Activated T-cell treated with anti-CD3 and anti-CD28 coated beads for 48 hours (primary cell): ENCODE measurements around the gene ASCL1.

Source experiments
- DNase-seq: peaks from one replicate; pipeline ENCODE4 v3.0.0-alpha.2; 2020; ENCODE audit warnings: low read depth

The ASCL1 gene

DNA sequence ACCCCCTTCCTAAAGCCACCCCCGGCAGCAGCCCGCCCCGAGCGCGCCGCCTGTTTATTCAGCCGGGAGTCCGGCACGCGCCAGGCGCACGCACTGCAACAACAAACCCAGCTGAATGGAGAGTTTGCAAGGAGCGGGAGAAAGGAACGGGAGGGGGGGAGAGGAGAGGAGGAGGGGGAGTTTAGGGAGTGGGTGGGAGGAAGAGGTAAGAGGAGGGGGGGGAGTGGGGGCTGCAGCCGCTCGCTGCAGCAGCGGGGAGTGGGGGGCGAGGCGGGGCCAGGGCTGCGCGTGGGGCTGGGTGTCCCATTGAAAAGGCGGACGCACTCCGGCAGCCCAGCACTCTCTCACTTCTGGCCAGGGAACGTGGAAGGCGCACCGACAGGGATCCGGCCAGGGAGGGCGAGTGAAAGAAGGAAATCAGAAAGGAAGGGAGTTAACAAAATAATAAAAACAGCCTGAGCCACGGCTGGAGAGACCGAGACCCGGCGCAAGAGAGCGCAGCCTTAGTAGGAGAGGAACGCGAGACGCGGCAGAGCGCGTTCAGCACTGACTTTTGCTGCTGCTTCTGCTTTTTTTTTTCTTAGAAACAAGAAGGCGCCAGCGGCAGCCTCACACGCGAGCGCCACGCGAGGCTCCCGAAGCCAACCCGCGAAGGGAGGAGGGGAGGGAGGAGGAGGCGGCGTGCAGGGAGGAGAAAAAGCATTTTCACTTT is at the start of gene ASCL1:
Gene ASCL1 (plus strand): TSS at position 336 of the 712 bp plus-strand sequence. CDS start 571 bp downstream, outside the sequence.
- DNase-seq: no peak

DNA sequence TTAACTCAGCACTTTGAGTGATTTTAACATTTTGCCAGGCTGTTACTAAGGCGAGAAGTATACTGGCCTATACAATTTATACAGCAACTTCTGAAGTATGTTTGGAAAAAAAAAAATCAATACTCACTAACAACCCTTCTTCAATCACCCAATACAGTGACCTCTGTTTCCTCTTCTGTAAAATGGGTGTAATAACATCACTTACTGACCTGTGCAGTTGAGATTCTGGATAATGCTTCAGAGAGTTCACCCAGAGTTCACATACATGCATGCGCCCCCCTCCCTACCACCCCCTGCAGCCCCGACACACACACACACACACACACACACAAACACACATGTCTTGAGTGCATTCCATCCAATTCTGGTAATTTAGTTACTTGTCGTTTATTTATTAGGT is 49.6 kb upstream of the ASCL1 start:
- no peak for DNase-seq

DNA sequence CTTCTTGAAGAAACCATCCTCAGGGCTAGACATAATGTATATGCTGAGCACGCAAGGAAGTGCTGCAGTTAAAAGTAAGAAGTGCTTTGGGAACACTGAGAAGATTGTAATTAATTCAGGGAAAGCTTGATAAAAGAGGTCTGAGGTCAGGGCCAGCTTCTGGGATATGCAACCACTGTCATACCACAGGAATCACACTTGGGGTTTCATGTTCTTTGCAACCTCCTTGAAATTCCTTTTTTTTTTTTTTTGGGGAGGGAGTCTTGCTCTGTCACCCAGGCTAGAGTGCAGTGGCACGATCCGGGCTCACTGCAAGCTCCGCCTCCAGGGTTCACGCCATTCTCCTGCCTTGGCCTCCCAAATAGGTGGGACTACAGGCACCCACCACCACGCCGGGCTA is 47.3 kb upstream of the ASCL1 start:
- no peak for DNase-seq

DNA sequence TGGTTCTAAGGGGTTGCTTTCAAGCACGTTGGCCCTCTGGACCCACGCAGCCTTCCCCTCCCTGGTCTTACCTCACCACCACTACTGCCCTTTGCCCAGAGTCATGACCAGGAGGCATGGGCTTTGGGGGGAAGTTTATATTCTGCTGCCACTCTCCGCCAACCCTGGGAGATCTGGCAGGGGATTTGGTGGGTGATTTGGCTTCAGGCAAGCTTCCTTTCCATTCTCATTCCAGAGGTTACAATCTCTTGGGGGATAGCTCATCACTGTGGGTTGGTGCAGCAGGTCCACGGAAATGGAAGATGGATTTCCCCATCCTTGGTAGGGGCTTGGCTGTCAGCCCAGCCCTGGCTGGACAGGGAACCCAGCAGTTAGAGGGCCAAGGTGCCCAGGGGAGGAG is 46.7 kb upstream of the ASCL1 start:
- DNase-seq: no peak

DNA sequence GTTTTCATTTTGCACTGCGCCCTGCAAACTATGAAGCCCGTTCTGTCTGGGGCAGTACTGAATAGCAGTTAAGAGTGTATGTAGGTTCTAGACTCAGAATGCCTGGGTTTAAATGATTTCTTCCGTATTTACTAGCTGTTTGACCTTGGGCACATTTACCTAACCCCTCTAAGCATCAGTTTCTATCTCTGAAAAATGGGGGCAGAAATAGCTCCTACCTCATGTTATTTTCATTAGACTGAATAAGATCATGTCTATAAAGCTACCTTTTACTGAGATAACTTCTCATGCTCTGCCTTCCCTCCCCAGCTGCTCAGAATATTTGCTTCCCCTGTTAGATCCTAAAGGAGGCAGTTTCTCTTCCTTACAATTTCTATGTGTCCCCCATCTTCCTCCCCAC is 46.2 kb upstream of the ASCL1 start:
- no peak for DNase-seq

DNA sequence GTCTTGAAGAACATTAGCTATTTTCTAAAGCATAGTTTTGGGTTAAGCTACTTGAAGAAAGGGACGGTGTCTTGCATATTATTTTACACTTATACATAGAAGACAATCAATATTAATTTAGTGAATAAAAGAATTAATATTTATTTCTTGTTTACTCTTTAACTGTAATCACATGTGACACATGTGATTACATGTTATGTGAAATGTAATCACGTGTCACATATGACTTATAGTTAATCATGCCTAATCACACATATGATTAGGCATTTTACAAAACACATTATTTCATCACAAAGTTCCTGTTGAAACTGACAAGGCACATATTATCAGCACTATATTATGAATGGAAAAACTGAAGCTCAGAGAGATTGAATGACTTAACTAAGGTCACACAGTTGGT is 45.2 kb upstream of the ASCL1 start:
- no peak for DNase-seq

DNA sequence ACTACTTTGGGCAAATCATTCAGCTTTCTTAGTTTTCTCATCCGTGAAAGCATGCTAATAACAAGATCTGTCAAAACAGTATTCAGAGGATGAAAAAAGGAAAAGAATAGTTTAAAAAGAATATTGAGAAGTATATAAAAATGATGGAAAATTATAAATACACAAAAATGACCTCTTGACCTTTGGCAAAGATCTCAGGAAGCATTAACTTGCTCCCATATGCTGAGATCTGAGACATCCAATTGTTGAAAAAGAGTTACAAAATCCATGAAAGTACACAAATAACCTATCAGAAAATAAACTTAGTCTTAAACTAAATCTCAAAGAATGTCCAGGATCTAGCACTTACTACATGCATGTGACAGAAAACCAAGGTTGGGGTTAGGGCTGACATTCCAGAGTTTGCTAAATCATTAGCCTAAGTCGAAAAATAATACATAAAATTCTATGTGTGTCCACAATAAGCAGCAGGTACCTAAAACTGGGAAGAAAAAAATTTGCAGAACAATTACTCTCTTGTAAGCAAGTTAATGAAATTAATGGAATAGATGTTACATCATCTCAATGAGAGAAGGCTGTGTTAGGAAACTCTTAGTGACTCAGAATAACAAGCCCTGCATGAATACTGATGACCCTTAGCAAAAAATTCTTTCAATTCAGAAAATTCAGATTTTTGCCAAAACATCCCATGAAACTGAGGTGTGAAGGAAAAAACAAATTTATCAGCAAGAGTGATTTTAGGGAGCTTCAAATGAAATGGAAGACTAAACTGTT is 43.8 kb upstream of the ASCL1 start:
- DNase-seq: no peak

DNA sequence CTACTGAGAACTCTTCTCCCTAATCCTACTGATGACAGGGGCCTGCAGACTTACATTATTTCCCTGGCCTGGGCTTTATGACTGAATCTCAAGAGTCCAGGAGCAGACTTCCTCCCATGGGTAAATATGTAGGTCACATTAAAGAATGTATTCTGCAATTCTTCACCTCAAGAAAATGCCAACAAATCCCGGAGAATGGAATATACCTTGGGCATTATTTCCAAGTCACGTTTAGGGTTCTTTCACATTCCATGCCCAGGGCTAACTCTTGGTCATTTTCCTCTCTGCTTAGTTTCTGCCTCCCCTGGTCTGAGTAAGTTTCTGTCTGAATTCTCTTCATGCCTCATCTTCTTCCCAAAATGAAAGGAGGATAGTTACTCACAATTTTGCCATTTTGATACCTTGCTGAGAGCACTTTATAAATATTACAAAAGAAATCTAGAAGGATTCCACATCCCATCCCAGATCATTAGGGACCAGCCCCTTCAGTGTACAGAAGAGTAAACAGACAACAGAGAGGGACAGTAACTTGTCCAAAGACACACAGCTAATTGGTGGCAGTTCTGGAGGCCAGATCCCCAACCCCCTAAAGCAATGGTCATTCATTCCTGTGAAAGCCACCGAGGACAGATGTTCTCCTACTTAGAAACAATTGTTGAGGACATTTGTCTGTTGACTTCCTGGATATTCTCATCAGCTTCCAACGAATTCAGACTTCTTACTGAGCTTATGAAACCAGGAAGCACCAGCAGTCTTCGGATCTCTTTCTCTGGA is 41.0 kb upstream of the ASCL1 start:
- no peak for DNase-seq

DNA sequence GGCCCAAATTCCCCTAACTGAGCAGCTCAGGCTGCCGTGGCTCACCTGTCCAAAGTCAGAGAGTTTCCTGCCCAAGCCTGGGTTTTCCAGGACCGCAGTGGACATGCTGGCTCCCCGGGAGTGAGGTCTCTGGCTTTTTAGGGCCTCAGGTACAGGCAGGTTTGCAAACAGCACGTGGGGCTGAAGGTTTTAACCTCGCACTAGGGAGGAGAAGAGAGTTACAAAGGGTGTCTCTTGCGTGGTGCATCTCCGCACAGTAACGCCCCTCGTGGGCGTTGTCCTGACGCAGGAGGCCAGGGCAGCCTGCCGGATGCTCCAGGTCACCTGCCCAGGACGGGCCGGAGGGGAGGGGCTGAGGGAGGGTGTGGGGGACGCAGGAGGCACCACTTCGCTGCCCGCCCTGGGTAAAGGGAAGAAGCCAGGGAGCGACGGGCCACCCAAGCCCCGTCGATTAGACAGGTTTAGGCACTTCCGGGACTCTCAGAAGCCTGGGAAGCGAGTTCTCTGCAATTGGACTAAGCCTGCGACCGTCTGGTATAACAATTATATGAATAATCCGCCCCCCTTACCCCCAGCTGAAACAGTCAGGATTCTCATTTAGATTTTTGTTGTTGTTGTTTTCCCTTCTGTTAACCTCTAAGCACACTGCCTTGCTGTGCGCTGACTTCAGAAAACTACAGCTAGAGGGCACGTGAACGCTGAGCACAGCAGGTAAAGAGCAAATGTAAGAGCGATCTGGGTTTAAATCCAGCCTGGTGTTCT is 40.3 kb upstream of the ASCL1 start, which contains the start of gene PAH:
Gene PAH (minus strand): TSS at position 219 of the 762 bp plus-strand sequence. CDS start 114 bp downstream, at position 105.
- DNase-seq: no peak

DNA sequence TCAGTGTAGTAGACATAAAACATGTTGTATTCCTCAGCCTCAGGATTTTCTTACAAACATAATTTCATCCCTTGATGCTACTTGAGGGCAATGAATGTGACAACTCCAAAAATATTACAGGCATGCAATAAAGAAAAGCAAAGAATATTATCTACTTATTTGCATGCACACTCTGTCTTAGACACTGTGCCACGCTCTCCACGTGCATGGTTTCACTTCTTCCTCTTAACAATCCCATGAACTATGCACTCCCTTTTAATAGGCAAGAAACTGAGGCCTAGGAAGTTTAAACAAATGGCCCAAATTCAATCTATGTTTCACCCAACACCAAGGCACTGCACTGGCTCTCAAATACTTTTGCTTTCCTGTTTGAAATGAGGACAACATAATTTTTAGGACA is 38.6 kb upstream of the ASCL1 start:
- no peak for DNase-seq

DNA sequence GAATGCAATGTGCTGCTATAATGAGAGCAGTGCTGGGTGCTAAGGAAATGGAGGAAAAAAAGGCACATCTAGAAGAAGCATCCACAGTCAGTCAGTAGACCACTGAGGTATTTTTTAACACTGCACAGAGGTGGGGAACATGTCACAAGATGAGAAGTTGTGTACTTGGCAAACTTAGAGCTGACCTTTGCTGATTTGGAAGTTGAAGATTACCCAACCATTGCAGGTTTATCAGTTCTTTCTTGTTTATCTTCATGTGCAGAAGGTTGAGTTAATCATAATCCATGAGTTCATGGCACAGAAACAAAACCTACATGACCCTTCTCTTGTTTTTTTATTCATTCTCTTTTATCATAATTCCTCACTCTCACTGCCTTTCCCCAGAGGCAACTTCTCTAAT is 37.2 kb upstream of the ASCL1 start:
- DNase-seq: no peak

DNA sequence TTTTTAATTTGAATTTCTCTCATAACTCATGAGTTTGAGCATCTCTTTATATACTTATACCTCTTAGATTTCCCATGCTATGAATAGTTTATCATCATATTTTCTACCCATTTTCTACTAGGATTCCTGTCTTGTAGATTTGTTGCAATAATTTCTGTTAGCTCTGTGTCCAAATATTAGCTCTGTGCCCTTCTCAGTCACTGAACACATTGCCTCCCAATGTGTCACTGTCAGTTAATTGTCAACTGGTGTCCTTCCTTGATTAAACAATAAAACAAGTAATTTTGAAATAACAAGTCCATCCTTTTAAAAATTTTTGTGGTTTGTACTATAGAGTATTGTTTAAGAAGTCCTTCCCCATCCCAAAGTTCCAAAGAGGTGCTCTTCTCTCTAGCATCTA is 36.2 kb upstream of the ASCL1 start:
- no peak for DNase-seq

DNA sequence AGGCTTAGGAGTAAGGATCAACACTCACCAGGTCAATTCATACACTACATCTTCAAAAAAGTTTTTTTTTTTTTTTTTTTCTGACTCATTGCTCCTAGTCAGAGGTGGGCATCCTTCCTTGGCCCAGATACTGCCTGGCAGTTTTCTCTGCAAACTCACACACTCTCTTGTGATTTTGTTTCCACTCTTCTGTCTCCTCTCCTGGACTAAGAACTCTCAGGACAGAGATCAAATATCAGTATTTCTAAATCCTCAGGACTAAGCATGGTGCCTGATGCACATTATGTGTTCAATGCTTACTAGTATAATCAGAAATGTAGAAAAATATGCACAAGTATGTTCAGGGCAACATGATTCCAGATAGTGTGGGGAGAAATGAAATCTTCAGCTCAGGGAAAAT is 30.3 kb upstream of the ASCL1 start:
- no peak for DNase-seq

DNA sequence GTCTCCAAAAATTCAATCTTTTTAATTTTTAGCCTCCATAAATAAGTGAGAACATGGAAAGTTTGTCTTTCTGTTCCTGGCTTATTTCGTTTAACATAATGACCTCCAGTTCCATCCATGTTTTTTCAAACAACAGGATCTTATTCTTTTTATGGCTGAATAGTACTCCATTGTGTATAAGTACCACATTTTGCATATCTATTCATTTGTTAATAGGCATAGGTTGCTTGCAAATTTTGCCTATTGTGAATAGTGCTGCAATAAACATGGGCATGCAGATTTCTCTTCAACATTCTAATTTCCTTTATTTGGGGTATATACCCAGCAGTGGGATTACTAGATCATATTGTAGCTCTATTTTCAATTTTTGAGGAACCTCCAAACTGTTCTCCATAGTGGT is 24.3 kb upstream of the ASCL1 start:
- no peak for DNase-seq

DNA sequence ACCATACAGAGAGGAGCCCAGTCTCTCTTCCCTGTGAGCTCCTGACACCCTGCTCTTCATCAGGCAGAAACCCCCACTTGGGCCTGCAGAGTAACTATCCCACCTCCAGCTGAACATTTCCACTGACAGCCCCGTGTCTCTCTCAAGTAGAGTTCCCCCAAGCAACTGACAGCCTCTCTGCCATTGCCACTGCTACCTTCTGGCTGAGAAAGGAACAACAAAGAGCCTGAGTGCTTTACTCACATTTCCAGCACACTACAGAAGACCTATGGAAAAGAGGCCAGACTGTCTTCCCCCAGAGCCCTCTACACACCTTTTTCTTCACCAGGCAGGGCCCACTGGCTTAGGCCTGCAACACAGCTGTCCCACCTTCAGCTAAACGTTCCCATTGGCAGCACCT is 18.4 kb upstream of the ASCL1 start:
- DNase-seq: no peak

DNA sequence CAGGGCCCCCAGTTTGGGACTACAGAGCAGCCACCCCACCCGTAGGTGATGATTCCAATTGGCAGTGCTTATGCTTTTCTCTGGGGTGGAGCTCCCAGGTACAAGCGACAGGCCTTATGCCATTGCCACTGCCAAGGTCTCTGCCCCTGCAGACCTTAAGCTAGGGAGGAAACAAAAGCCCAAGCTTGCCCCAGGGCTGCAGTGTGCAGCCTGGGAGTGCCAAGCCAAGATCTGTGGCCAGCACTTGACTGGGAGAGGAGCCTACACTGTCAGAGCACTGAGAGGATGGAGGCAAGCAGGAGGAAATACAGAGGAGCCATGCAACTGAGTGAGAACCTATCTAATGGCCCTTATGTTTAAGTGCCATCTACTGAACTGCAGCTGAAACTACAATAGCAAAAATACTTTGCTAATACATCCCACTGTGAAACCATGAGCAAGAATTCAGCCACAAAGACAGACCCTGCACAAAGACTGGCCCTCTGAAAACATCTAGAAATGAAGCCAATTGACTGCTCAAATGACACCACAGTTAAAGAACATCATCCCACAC is 17.7 kb upstream of the ASCL1 start:
- no peak for DNase-seq

DNA sequence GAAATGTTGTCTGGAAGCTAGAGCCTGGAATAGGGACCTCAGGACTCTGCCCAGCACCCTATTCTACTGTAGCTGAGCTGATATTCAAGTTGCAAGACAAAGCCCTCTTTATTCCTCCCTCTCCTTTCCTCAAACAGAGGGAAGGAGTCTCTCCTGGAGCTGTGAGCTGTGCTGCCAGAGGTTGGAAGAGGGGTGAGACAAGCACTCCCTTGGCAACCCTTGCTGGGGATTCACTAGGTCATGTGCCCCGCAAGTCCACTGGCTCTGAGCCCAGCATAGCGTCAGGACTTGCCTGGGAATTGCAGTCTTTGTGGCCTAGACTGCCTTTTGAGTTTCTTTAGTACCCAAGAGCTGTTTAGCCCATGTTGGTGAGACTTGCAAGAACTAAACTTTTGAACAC is 11.4 kb upstream of the ASCL1 start:
- no peak for DNase-seq

DNA sequence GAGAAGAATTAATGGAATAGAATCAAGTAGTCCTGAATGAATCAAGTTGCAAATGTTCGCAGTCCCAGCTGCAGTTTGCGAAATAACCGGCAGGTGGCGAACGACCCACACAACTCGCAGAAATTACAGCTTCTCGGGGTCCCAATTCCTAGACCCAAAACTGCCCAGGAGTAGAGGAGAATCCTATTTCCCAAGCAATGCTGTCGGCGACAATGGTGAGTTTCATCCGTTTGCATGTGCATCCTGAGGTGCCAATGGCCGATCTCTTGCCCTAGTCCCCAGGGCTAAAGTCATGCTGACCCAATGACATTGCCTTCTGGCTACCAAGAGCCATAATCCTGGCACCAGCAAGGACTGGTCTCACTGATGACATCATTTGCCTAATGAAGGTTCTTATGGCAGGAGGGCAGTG is 8.5 kb upstream of the ASCL1 start:
- peak; percentile 31 for DNase-seq

DNA sequence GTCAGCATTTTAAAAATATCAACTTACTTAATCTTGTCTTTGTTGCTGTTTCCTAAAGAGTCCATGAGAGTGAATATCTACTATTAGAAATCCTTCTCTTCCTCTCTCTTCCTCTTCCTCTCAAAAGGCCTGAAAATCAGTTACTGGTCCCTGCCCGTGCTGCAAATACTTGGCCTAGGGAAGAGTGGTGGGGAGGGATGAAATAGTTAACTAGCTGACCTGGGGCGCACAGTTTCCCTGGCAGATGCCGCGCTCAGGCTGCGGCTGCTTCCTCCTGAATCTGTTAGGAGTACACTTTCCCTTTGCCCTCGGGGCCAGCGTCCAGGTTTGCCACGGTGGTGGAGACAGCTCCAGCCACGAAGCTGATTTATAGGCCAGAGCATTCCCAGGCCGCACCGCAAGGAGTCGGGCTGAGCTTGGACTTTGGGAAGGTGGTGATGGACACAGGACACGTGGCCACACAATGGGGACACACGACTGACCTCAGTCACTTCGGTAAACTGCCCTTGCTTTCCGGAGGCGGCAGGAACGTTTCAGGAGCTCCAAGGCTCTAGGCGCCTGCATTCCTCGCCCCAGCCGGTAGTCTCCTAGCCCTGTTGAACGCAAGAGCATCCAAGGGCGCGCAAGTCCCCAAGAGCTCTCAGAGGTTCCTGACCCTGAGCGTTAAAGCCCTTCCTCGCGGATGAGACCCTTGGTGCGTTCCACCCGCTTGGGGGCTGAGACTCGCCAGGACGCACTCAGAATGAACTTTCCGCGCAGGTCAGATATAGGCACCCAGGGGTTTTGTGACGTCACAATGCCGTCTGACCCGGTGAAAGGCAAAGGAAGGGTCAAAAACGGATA is 7.1 kb upstream of the ASCL1 start:
- DNase-seq: no peak

DNA sequence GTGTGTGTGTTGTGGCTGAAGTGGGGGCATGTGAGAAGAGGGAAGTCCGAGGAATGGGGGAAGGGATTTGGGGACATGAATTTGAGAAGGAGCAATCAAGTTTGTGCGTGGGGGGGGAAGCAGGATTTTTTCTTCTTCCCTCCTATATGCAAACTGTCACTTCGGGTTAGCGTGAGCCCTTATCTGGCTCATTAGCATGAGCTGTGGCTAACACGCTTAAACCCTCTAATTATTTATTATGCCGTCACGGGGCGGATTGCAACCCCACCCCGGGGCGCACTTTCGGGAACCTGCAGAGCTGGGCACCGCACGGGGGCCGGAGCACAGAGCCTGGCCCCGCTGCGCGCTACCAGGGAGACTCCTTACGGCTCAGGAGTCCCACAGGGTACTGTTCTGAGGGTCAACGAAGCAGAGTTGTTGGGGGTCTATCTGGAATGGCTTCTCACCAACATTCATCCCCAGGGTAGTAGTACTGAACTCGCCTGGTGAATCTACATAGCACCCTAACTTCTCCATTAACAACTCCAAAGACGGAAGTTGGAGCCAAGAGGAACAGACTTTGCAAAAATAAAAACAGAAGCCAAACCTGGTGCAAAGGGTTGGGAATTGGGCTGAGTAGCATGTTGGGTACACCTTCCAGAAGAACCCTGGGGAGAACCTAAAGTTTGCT is 6.4 kb upstream of the ASCL1 start:
- no peak for DNase-seq
